ENCODE results near the gene OSBPL7.

- TF ChIP-seq, protein P1, sequence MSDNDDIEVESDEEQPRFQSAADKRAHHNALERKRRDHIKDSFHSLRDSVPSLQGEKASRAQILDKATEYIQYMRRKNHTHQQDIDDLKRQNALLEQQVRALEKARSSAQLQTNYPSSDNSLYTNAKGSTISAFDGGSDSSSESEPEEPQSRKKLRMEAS (IDR thresholded peaks at IDR 0.05; ENCODE audit: insufficient read depth, insufficient read length) = no peak
- TF ChIP-seq CTCF (IDR thresholded peaks at IDR 0.05; ENCODE audit: extremely low read depth in 1 of 2, insufficient read depth in 1 of 2, low read depth in 1 of 2, low read length in 2 of 2) (no peak), MYC (IDR thresholded peaks at IDR 0.05; ENCODE audit: low read depth, low read length) (no peak)
Observed at GRCh38 chr17:47855737-47856136, 34.1 kb upstream of the OSBPL7 start.
